SH-SY5Y (cell line): ENCODE data around the gene WIPF2.

Experiments
- GATA2 ChIP-seq: IDR thresholded peaks from 2 replicates; pipeline ENCODE4 v1.6.1; 2011; ENCODE audit warnings: mild to moderate bottlenecking, low read depth, low read length
- GATA3 ChIP-seq: IDR thresholded peaks from 2 replicates; pipeline ENCODE4 v1.6.1; 2011; ENCODE audit warnings: low read depth, mild to moderate bottlenecking, low read length, moderate library complexity

GRCh38 chr17:40314584-40314956, 95.5 kb downstream of the WIPF2 start:
- TF ChIP-seq GATA2 (no peak), GATA3 (no peak)
